SK-N-SH (cell line): Measurements from ENCODE around the gene FMNL2. TPM values are rescaled to one million over a fixed set of nuclear protein-coding genes. Genes with fewer than 3 reads are reported as not detected.
A peak's percentile ranks its signal among the peaks of the same experiment; 100 is the strongest.

Experiments
- CTCF ChIA-PET: fragments of 300-600, 350-600 bp; formaldehyde crosslinking; extraction: SDS; loops from one replicate; lab custom pipeline; 2021; lab: Yijun Ruan, JAX
- POLR2A ChIA-PET: fragments of 350-600 bp; sonication (Branson Sonifier 250); formaldehyde crosslinking; extraction: SDS; loops from one replicate; lab custom pipeline; 2020; ENCODE audit warnings: antibody characterized with exemption, inconsistent platforms; lab: Yijun Ruan, JAX
- DNase-seq: peaks from one replicate; pipeline ENCODE4 v3.0.0; 2012
- H2AFZ ChIP-seq: fragments of 200-600 bp; sonication (generic); 2 replicates; pipeline ENCODE4 v1.8.1; 2016; ENCODE audit warnings: antibody characterized with exemption, mild to moderate bottlenecking, low read depth
- H3F3A ChIP-seq: fragments of 200-600 bp; sonication (generic); replicated peaks from 2 replicates; pipeline ENCODE3; 2016; ENCODE audit warnings: antibody characterized with exemption, mild to moderate bottlenecking; ENCODE audit not compliant: insufficient read depth
- H3K27ac ChIP-seq, 2 experiments: fragments of 200-500 bp in 1 of 2; fragments of 200-600 bp in 1 of 2; sonication (Bioruptor generic) in 1 of 2; sonication (generic), shearing (Covaris generic) in 1 of 2; 2 replicates each; pipeline versions ENCODE4 v1.5.1 to v1.6.1; 2014 to 2016; ENCODE audit warnings: low read depth in 2 of 2, inconsistent platforms in 1 of 2, low read length in 1 of 2, mild to moderate bottlenecking in 1 of 2, mixed read lengths in 1 of 2
- H3K27me3 ChIP-seq: fragments of 200-600 bp; sonication (generic), shearing (Covaris generic); 2 replicates; pipeline ENCODE4 v1.6.1; 2016; ENCODE audit warnings: mixed run types; ENCODE audit not compliant: insufficient read depth
- H3K36me3 ChIP-seq, 2 experiments: fragments of 200-500 bp in 1 of 2; fragments of 200-600 bp in 1 of 2; sonication (Bioruptor generic) in 1 of 2; sonication (generic) in 1 of 2; replicated peaks in 1 of 2; 2 replicates each; pipeline versions ENCODE3 to v1.5.1; 2014 to 2016; ENCODE audit warnings: low read length in 1 of 2, mild to moderate bottlenecking in 1 of 2; ENCODE audit not compliant: insufficient read depth in 2 of 2, control insufficient read depth in 1 of 2
- H3K4me1 ChIP-seq, 2 experiments: fragments of 200-500 bp in 1 of 2; fragments of 200-600 bp in 1 of 2; sonication (Bioruptor generic) in 1 of 2; sonication (generic), shearing (Covaris generic) in 1 of 2; 2 replicates each; pipeline versions ENCODE4 v1.5.1 to v1.6.1; 2014 to 2016; ENCODE audit warnings: low read depth in 1 of 2, low read length in 1 of 2, mixed run types in 1 of 2; ENCODE audit not compliant: insufficient read depth in 2 of 2, control insufficient read depth in 1 of 2
- H3K4me2 ChIP-seq: fragments of 200-600 bp; sonication (generic), shearing (Covaris generic); 2 replicates; pipeline ENCODE4 v1.6.1; 2017; ENCODE audit warnings: mixed run types
- H3K4me3 ChIP-seq, 2 experiments: fragments of 200-500 bp in 1 of 2; fragments of 200-600 bp in 1 of 2; sonication (Bioruptor generic) in 1 of 2; sonication (generic), shearing (Covaris generic) in 1 of 2; 2 replicates each; pipeline versions ENCODE4 v1.5.1 to v1.8.1; 2014 to 2016; ENCODE audit warnings: low read depth in 2 of 2, inconsistent platforms in 1 of 2, low read length in 1 of 2, mild to moderate bottlenecking in 1 of 2, mixed read lengths in 1 of 2, moderate library complexity in 1 of 2
- H3K79me2 ChIP-seq: fragments of 200-600 bp; sonication (generic); 2 replicates; pipeline ENCODE4 v1.8.1; 2017; ENCODE audit warnings: mild to moderate bottlenecking; ENCODE audit not compliant: insufficient read depth
- H3K9ac ChIP-seq: fragments of 200-600 bp; sonication (generic); 2 replicates; pipeline ENCODE4 v1.6.1; 2017; ENCODE audit warnings: mixed run types
- H3K9me2 ChIP-seq: fragments of 200-600 bp; sonication (generic); 2 replicates; pipeline ENCODE4 v1.6.1; 2017; ENCODE audit warnings: mixed run types
- H3K9me3 ChIP-seq: fragments of 200-600 bp; sonication (generic); 2 replicates; pipeline ENCODE4 v1.6.1; 2017; ENCODE audit warnings: mixed run types, mild to moderate bottlenecking, moderate library complexity
- H4K20me1 ChIP-seq: fragments of 200-600 bp; sonication (generic); 2 replicates; pipeline ENCODE4 v1.6.1; 2017; ENCODE audit warnings: mild to moderate bottlenecking, mixed run types; ENCODE audit not compliant: insufficient read depth
- CHD2 ChIP-seq: fragments of 150-350 bp; IDR thresholded peaks from 2 replicates; pipeline ENCODE4 v1.6.1; 2018; ENCODE audit warnings: low read length; ENCODE audit not compliant: partially characterized antibody
- EP300 ChIP-seq, 2 experiments: IDR thresholded peaks; 2 replicates each; pipeline versions ENCODE4 v1.4.0 to v1.6.1; 2012; ENCODE audit warnings: borderline replicate concordance in 1 of 2, low read depth in 1 of 2, low read length in 1 of 2
- JUND ChIP-seq: IDR thresholded peaks from 2 replicates; pipeline ENCODE4 v1.4.0; 2012
- MEF2A ChIP-seq: IDR thresholded peaks from 2 replicates; pipeline ENCODE4 v1.4.0; 2012; ENCODE audit warnings: low read depth, borderline replicate concordance
- NFIC ChIP-seq: IDR thresholded peaks from 2 replicates; pipeline ENCODE4 v1.4.0; 2012; ENCODE audit warnings: borderline replicate concordance
- NRF1 ChIP-seq: IDR thresholded peaks from 2 replicates; pipeline ENCODE4 v1.6.1; 2012; ENCODE audit warnings: low read depth, mild to moderate bottlenecking, low read length
- RCOR1 ChIP-seq: fragments of 150-350 bp; IDR thresholded peaks from 2 replicates; pipeline ENCODE4 v1.6.1; 2017; ENCODE audit warnings: antibody characterized with exemption, low read length
- TAF1 ChIP-seq: IDR thresholded peaks from 2 replicates; pipeline ENCODE4 v1.6.1; 2012; ENCODE audit warnings: low read depth, mild to moderate bottlenecking, low read length, moderate library complexity, borderline replicate concordance
- TCF12 ChIP-seq: IDR thresholded peaks from 2 replicates; pipeline ENCODE4 v1.4.0; 2012
- YY1 ChIP-seq: IDR thresholded peaks from 2 replicates; pipeline ENCODE4 v1.4.0; 2012; ENCODE audit warnings: low read depth, mild to moderate bottlenecking
- WGBS: methylation state at CpG from one replicate; pipeline ENCODE4 v1.1.6; 2017; ENCODE audit warnings: low lambda C conversion rate; 5-methylcytosine and 5-hydroxymethylcytosine counted together
- polyA plus RNA-seq, 3 experiments: library from polyadenylated mRNA; depleted of rRNA; stranded (reverse); fragments of >200 nt; gene quantifications; 2 replicates each; pipeline ENCODE4 v1.2.3, GENCODE V29; 2012
- TF ChIP-seq, protein P1 (sequence below): IDR thresholded peaks from 2 replicates; pipeline ENCODE4 v1.6.1; 2012; ENCODE audit warnings: mild to moderate bottlenecking, low read depth, low read length, moderate library complexity
- TF ChIP-seq, protein P2 (sequence below): fragments of 150-350 bp; IDR thresholded peaks from 2 replicates; pipeline ENCODE4 v1.6.1; 2017; ENCODE audit warnings: antibody characterized with exemption, low read length, low read depth, borderline replicate concordance
- TF ChIP-seq, protein P3 (sequence below): IDR thresholded peaks from 2 replicates; pipeline ENCODE4 v1.4.0; 2012; ENCODE audit warnings: low read depth
- TF ChIP-seq, protein P4 (sequence below): IDR thresholded peaks from 2 replicates; pipeline ENCODE4; 2012
- TF ChIP-seq, protein P5 (sequence below): fragments of 150-350 bp; IDR thresholded peaks from 2 replicates; pipeline ENCODE4 v1.6.1; 2016; ENCODE audit warnings: mild to moderate bottlenecking, low read depth, low read length

The FMNL2 gene
- polyA plus RNA-seq, 1 of the 3 experiments (the other 2 are of a cell fraction) = 14.5 TPM

DNA sequence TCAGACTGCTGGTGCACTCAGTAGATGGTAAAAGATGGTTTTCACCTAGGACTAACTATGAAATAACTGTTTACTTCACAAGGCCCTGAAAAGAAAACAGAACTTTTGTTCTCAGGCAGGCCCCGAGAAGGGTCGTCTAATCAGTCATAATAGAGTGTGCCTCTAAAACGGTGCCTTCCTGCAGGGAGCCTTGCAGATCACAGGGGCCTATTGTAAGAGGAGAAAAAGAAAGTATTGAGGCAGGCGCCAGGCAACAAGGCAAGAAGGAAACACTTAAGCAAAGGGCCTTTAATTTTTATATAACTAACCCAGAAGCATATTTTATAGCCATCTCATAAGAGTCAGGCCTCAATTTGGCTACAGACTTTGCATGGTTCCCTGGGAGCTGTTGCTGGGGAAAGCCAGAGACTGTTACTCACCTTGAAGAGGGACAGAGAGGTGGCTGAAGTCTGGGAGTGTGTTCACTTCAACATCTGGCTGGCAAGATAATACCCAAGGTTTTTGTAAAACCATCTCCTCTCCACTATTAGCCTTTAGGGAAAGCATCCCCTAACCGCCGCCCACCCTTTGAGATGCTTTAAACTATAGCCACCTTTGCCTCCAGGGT is 265.2 kb downstream of the FMNL2 start:
- 97% methylated on average over 6 of the region's 6 CpGs for WGBS
- ChIA-PET CTCF (interaction anchor here (1.0 kb wide), 1 partner anchor 13 kb away, joined by 3 read pairs; no protein-coding TSS in a partner anchor), POLR2A (no interaction called here)
- no peak for DNase-seq
- Histone ChIP-seq H3K4me1 (no peaks in the 10 kb centered on the region), H3K79me2 (no peaks in the 10 kb centered on the region), H3F3A (no peaks in the 10 kb centered on the region), H4K20me1 (no peaks in the 10 kb centered on the region), H3K4me3 (no peak overlapping the region), H3K9me2 (no peaks in the 10 kb centered on the region), H3K27me3 (no peaks in the 10 kb centered on the region), H3K27ac (no peak overlapping the region), H3K4me2 (no peak overlapping the region), H3K9ac (no peak overlapping the region), H2AFZ (no peak overlapping the region), H3K36me3 (no peaks in the 10 kb centered on the region), H3K9me3 (no peaks in the 10 kb centered on the region)
- TF ChIP-seq, protein P1, sequence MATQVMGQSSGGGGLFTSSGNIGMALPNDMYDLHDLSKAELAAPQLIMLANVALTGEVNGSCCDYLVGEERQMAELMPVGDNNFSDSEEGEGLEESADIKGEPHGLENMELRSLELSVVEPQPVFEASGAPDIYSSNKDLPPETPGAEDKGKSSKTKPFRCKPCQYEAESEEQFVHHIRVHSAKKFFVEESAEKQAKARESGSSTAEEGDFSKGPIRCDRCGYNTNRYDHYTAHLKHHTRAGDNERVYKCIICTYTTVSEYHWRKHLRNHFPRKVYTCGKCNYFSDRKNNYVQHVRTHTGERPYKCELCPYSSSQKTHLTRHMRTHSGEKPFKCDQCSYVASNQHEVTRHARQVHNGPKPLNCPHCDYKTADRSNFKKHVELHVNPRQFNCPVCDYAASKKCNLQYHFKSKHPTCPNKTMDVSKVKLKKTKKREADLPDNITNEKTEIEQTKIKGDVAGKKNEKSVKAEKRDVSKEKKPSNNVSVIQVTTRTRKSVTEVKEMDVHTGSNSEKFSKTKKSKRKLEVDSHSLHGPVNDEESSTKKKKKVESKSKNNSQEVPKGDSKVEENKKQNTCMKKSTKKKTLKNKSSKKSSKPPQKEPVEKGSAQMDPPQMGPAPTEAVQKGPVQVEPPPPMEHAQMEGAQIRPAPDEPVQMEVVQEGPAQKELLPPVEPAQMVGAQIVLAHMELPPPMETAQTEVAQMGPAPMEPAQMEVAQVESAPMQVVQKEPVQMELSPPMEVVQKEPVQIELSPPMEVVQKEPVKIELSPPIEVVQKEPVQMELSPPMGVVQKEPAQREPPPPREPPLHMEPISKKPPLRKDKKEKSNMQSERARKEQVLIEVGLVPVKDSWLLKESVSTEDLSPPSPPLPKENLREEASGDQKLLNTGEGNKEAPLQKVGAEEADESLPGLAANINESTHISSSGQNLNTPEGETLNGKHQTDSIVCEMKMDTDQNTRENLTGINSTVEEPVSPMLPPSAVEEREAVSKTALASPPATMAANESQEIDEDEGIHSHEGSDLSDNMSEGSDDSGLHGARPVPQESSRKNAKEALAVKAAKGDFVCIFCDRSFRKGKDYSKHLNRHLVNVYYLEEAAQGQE = no peak
- no peak for TF ChIP-seq JUND
- TF ChIP-seq MEF2A = no peak

DNA sequence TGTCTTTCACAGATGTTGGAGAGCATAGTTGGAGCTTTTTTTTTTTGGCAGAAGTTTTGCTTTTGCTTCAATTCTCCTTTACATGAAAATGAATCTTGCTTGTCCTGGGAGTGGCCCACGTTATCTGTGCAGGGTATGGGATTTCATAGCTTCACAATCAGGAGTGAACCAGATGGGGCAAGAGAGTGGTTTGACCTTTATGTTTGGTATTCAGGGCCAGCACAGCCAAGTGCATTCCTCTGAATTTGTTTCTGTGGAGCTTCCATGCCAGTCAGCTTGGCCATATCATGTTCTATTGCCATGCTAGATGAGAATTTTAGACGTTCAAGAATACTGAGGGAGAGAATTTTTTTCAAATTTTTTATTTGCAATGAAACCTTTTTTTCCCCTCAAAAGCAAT is 265.7 kb downstream of the FMNL2 start:
- H3K4me2 ChIP-seq = no peak overlapping the region
- H2AFZ ChIP-seq = no peak overlapping the region
- DNase-seq = no peak
- POLR2A ChIA-PET = no interaction called here
- H3K9ac ChIP-seq = no peak overlapping the region
- H3F3A ChIP-seq = no peaks in the 10 kb centered on the region
- no peak overlapping the region for H3K4me3 ChIP-seq
- H3K27ac ChIP-seq = no peak overlapping the region
- no peaks in the 10 kb centered on the region for H3K9me2 ChIP-seq
- H3K36me3 ChIP-seq = no peaks in the 10 kb centered on the region
- CTCF ChIA-PET = interaction anchor here (1.0 kb wide), 1 partner anchor 13 kb away, joined by 3 read pairs; no protein-coding TSS in a partner anchor
- no peaks in the 10 kb centered on the region for H3K27me3 ChIP-seq
- H4K20me1 ChIP-seq = no peaks in the 10 kb centered on the region
- TF ChIP-seq, protein P2, sequence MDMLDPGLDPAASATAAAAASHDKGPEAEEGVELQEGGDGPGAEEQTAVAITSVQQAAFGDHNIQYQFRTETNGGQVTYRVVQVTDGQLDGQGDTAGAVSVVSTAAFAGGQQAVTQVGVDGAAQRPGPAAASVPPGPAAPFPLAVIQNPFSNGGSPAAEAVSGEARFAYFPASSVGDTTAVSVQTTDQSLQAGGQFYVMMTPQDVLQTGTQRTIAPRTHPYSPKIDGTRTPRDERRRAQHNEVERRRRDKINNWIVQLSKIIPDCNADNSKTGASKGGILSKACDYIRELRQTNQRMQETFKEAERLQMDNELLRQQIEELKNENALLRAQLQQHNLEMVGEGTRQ = no peak
- peak; percentile 43 for TF ChIP-seq TCF12
- H3K79me2 ChIP-seq = no peaks in the 10 kb centered on the region
- H3K9me3 ChIP-seq = no peaks in the 10 kb centered on the region
- WGBS = 63% methylated on average over 2 of the region's 2 CpGs
- H3K4me1 ChIP-seq = no peaks in the 10 kb centered on the region

DNA sequence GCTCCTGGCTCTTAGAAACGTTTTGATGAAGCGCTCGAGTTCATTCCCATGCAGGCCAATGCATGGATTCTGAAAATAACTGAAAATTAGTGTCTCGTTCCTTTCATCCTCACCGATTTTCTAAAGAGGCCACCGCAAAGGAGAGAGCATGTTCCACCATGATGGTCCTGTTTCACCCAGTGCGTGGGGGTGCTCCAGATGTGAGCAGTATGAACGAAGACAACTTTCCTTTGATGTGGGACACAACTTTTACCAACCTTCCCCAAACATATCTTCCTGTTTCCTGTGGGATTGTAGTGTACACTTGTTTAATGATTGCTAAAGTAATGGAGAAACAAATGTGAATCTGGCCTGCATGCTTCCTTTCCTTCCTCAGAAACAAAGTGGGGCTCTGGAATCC is 267.8 kb downstream of the FMNL2 start:
- Histone ChIP-seq H3K79me2 (no peaks in the 10 kb centered on the region), H3K4me2 (no peak overlapping the region), H3K27me3 (no peaks in the 10 kb centered on the region), H3K9ac (no peak overlapping the region), H3K36me3 (peaks cover 1 to 2% of the 10 kb centered on the region in 2 experiments), H4K20me1 (no peaks in the 10 kb centered on the region), H3F3A (peaks cover 5% of the 10 kb centered on the region), H2AFZ (no peak overlapping the region), H3K9me2 (no peaks in the 10 kb centered on the region), H3K9me3 (no peaks in the 10 kb centered on the region), H3K4me1 (no peaks in the 10 kb centered on the region), H3K27ac (no peak overlapping the region), H3K4me3 (no peak overlapping the region)
- CTCF ChIA-PET = no interaction called here
- POLR2A ChIA-PET = no interaction called here
- DNase-seq = no peak
- WGBS = over 99% methylated on average over 8 of the region's 8 CpGs
- TF ChIP-seq TAF1 (no peak), NFIC (no peak), CHD2 (no peak), YY1 (no peak), NRF1 (no peak), TCF12 (no peak), EP300 (IDR thresholded peaks at IDR 0.05; ENCODE audit: borderline replicate concordance in 1 of 2, low read depth in 1 of 2, low read length in 1 of 2) (no peak), RCOR1 (no peak)
- TF ChIP-seq, protein P3, sequence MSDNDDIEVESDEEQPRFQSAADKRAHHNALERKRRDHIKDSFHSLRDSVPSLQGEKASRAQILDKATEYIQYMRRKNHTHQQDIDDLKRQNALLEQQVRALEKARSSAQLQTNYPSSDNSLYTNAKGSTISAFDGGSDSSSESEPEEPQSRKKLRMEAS = no peak
- TF ChIP-seq, protein P4, sequence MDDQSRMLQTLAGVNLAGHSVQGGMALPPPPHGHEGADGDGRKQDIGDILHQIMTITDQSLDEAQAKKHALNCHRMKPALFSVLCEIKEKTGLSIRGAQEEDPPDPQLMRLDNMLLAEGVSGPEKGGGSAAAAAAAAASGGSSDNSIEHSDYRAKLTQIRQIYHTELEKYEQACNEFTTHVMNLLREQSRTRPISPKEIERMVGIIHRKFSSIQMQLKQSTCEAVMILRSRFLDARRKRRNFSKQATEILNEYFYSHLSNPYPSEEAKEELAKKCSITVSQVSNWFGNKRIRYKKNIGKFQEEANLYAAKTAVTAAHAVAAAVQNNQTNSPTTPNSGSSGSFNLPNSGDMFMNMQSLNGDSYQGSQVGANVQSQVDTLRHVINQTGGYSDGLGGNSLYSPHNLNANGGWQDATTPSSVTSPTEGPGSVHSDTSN = no peak
- TF ChIP-seq, protein P5, sequence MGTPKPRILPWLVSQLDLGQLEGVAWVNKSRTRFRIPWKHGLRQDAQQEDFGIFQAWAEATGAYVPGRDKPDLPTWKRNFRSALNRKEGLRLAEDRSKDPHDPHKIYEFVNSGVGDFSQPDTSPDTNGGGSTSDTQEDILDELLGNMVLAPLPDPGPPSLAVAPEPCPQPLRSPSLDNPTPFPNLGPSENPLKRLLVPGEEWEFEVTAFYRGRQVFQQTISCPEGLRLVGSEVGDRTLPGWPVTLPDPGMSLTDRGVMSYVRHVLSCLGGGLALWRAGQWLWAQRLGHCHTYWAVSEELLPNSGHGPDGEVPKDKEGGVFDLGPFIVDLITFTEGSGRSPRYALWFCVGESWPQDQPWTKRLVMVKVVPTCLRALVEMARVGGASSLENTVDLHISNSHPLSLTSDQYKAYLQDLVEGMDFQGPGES = no peak
